Smooth muscle cell (in vitro differentiated cells): ENCODE results near the gene INSL3. TPM values are rescaled to one million over a fixed set of nuclear protein-coding genes. Genes with fewer than 3 reads are reported as not detected.
A peak's percentile ranks its signal among the peaks of the same experiment; 100 is the strongest.

Source experiments
- DNase-seq: peaks from one replicate; lab custom pipeline; 2025; ENCODE audit not compliant: unreplicated experiment; lab: John Stamatoyannopoulos, UW
- H2AFZ ChIP-seq: fragments of 200-600 bp; sonication (generic); 2 replicates; pipeline ENCODE4 v1.6.0; 2016; ENCODE audit warnings: antibody characterized with exemption, low read depth, mild to moderate bottlenecking
- H3F3A ChIP-seq: fragments of 200-600 bp; sonication (generic); 2 replicates; pipeline ENCODE4 v1.6.0; 2017; ENCODE audit warnings: antibody characterized with exemption, low read depth
- H3K27ac ChIP-seq: fragments of 200-600 bp; sonication (generic); 2 replicates; pipeline ENCODE4 v1.5.1; 2016; ENCODE audit warnings: low read depth, mild to moderate bottlenecking
- H3K27me3 ChIP-seq: fragments of 200-600 bp; sonication (generic); 2 replicates; pipeline ENCODE4 v1.6.1; 2016; ENCODE audit warnings: low read depth, mild to moderate bottlenecking
- H3K36me3 ChIP-seq: fragments of 200-600 bp; sonication (generic); 2 replicates; pipeline ENCODE4 v1.5.1; 2016; ENCODE audit warnings: low read depth
- H3K4me1 ChIP-seq: fragments of 200-600 bp; sonication (generic); 2 replicates; pipeline ENCODE4 v1.5.1; 2016; ENCODE audit warnings: low read depth
- H3K4me2 ChIP-seq: fragments of 200-600 bp; sonication (generic); 2 replicates; pipeline ENCODE4 v1.6.0; 2016; ENCODE audit warnings: mild to moderate bottlenecking
- H3K4me3 ChIP-seq: fragments of 200-600 bp; sonication (generic); 2 replicates; pipeline ENCODE4 v1.5.1; 2016; ENCODE audit warnings: mild to moderate bottlenecking
- H3K79me2 ChIP-seq: fragments of 200-600 bp; sonication (generic); 2 replicates; pipeline ENCODE4 v1.6.0; 2016; ENCODE audit warnings: low read depth, mild to moderate bottlenecking
- H3K9ac ChIP-seq: fragments of 200-600 bp; sonication (generic); 2 replicates; pipeline ENCODE4 v1.6.0; 2016; ENCODE audit warnings: low read depth
- H3K9me3 ChIP-seq: fragments of 200-600 bp; sonication (generic); replicated peaks from 2 replicates; pipeline ENCODE4 v1.5.1; 2016; ENCODE audit warnings: low read depth
- H4K20me1 ChIP-seq: fragments of 200-600 bp; sonication (generic); 2 replicates; pipeline ENCODE4 v1.6.0; 2016; ENCODE audit warnings: low read depth
- CTCF ChIP-seq: fragments of 200-600 bp; sonication (generic); IDR thresholded peaks from 2 replicates; pipeline ENCODE4 v1.5.1; 2017; ENCODE audit warnings: borderline replicate concordance, mild to moderate bottlenecking, antibody characterized with exemption; ENCODE audit not compliant: insufficient read depth, poor library complexity, severe bottlenecking
- WGBS: methylation state at CpG from one replicate; pipeline ENCODE4 v1.1.7; 2016; ENCODE audit warnings: low lambda C conversion rate; 5-methylcytosine and 5-hydroxymethylcytosine counted together
- polyA plus RNA-seq: library from polyadenylated mRNA; unstranded; fragments of >200 nt; fragmentation: Nextera tagmentation; extraction: Ambion mirVana; gene quantifications from 2 replicates; pipeline ENCODE4 v1.2.1, GENCODE V29; 2016
- small RNA-seq: library from RNA; depleted of rRNA; stranded (forward); fragments of <200 nt; gene quantifications from one replicate; pipeline ENCODE3, GENCODE V24; 2014
- total RNA-seq: library from RNA; depleted of rRNA; stranded (reverse); fragments of >200 nt; gene quantifications from 2 replicates; pipeline ENCODE4 v1.2.3, GENCODE V29; 2014

The INSL3 gene
- total and polyA plus RNA-seq, 2 experiments from 2014 or later: 0.80 to 1.1 TPM

GRCh38 chr19:17770613-17771012 is 50.7 kb downstream of the INSL3 start:
- no peak for DNase-seq
- Histone ChIP-seq H3K27ac (no peak overlapping the region), H4K20me1 (no peaks in the 10 kb centered on the region), H3K9me3 (no peaks in the 10 kb centered on the region), H3K36me3 (no peaks in the 10 kb centered on the region), H3K9ac (no peak overlapping the region), H3K4me2 (no peak overlapping the region), H3F3A (peaks cover 3% of the 10 kb centered on the region), H3K27me3 (no peaks in the 10 kb centered on the region), H2AFZ (no peak overlapping the region), H3K4me3 (no peak overlapping the region), H3K79me2 (no peaks in the 10 kb centered on the region), H3K4me1 (no peaks in the 10 kb centered on the region)
- TF ChIP-seq CTCF: no peak
- 75% methylated on average over 7 of the region's 13 CpGs for WGBS

- H3K4me3 ChIP-seq: no peak overlapping the region
- H3K79me2 ChIP-seq: no peaks in the 10 kb centered on the region
- no peak for TF ChIP-seq CTCF
- H3K27ac ChIP-seq: no peak overlapping the region
- no peaks in the 10 kb centered on the region for H3K4me1 ChIP-seq
- H3F3A ChIP-seq: peaks cover 3% of the 10 kb centered on the region
- no peak for DNase-seq
- no peaks in the 10 kb centered on the region for H3K9me3 ChIP-seq
- no peak overlapping the region for H3K4me2 ChIP-seq
- no peaks in the 10 kb centered on the region for H4K20me1 ChIP-seq
- 87% methylated on average over 1 of the region's 1 CpG for WGBS
- H3K27me3 ChIP-seq: no peaks in the 10 kb centered on the region
- H2AFZ ChIP-seq: no peak overlapping the region
- H3K36me3 ChIP-seq: no peaks in the 10 kb centered on the region
- H3K9ac ChIP-seq: no peak overlapping the region
Measured at GRCh38 chr19:17767559-17767958, 53.8 kb downstream of the INSL3 start.

- Histone ChIP-seq H3K27me3 (no peaks in the 10 kb centered on the region), H4K20me1 (no peaks in the 10 kb centered on the region), H3K79me2 (no peaks in the 10 kb centered on the region), H3F3A (peaks cover 3% of the 10 kb centered on the region), H3K4me2 (peak overlapping the region; percentile 80), H3K36me3 (no peaks in the 10 kb centered on the region), H3K9ac (no peak overlapping the region), H3K27ac (no peak overlapping the region), H3K4me1 (no peaks in the 10 kb centered on the region), H2AFZ (peak overlapping the region; percentile 79), H3K4me3 (peak overlapping the region; percentile 27), H3K9me3 (no peaks in the 10 kb centered on the region)
- TF ChIP-seq CTCF: peak; percentile 75
- 9% methylated on average over 29 of the region's 29 CpGs for WGBS
- peak; percentile 32 for DNase-seq
Measured at GRCh38 chr19:17766543-17767131, 54.7 kb downstream of the INSL3 start.

Small RNA genes lying within 50 kb of the gene (small RNA-seq; reads per million reads assigned to genes)
- not detected for gene SNORA68

Other genes with a start within 250 kb of the INSL3 start
- 0.63 and 2.1 TPM in 2 replicates for gene UNC13A, start 133.2 kb downstream of the INSL3 start, total RNA-seq
- gene UNC13A, start 133.2 kb downstream of the INSL3 start, polyA plus RNA-seq: 0.21 and 0.85 TPM in 2 replicates
- 10.2 and 11.7 TPM in 2 replicates for gene MAP1S, start 102.0 kb downstream of the INSL3 start, total RNA-seq
- gene MAP1S, start 102.0 kb downstream of the INSL3 start, polyA plus RNA-seq: 55.5 and 62.1 TPM in 2 replicates
- gene FCHO1, start 70.0 kb downstream of the INSL3 start, total RNA-seq: 1.0 and 18.0 TPM in 2 replicates
- 5.3 and 5.7 TPM in 2 replicates for gene FCHO1, start 70.0 kb downstream of the INSL3 start, polyA plus RNA-seq
- 0.67 and 2.8 TPM in 2 replicates for gene B3GNT3, start 26.4 kb downstream of the INSL3 start, total RNA-seq
- gene B3GNT3, start 26.4 kb downstream of the INSL3 start, polyA plus RNA-seq: 0.56 TPM in 1 of 2 replicates, not detected in the other
- gene JAK3, start 26.5 kb upstream of the INSL3 start, total RNA-seq: 8.8 and 10.8 TPM in 2 replicates
- gene JAK3, start 26.5 kb upstream of the INSL3 start, polyA plus RNA-seq: 9.7 and 10.7 TPM in 2 replicates
- gene RPL18A, start 38.4 kb upstream of the INSL3 start, total RNA-seq: 795 and 867 TPM in 2 replicates
- gene RPL18A, start 38.4 kb upstream of the INSL3 start, polyA plus RNA-seq: 1,267 and 1,311 TPM in 2 replicates
- gene SLC5A5, start 50.4 kb upstream of the INSL3 start, total RNA-seq: not detected in 2 replicates
- not detected in 2 replicates for gene SLC5A5, start 50.4 kb upstream of the INSL3 start, polyA plus RNA-seq
- gene CCDC124, start 111.5 kb upstream of the INSL3 start, total RNA-seq: 32.1 and 34.5 TPM in 2 replicates
- gene CCDC124, start 111.5 kb upstream of the INSL3 start, polyA plus RNA-seq: 156 and 179 TPM in 2 replicates
- 0.22 and 5.3 TPM in 2 replicates for gene KCNN1, start 145.6 kb upstream of the INSL3 start, total RNA-seq
- gene KCNN1, start 145.6 kb upstream of the INSL3 start, polyA plus RNA-seq: 4.2 and 4.6 TPM in 2 replicates
- 3.5 and 4.4 TPM in 2 replicates for gene ARRDC2, start 186.7 kb upstream of the INSL3 start, total RNA-seq
- gene ARRDC2, start 186.7 kb upstream of the INSL3 start, polyA plus RNA-seq: 4.3 and 6.5 TPM in 2 replicates